ENCODE measurements around the gene ERP27.

ERP27 gene

GRCh38 chr12:14938301-14938700 lies at the start of gene ERP27:
TSS of gene ERP27 (minus strand) at chr12:14938537. CDS start at chr12:14938508, 29 bp downstream.
- DNase-seq, result no peak

GRCh38 chr12:14988035-14988434 lies 49.7 kb upstream of the ERP27 start:
- DNase-seq, result no peak

- DNase-seq, result no peak
Observed at GRCh38 chr12:14986449-14986848, 48.1 kb upstream of the ERP27 start.

GRCh38 chr12:14984766-14985285 lies 46.5 kb upstream of the ERP27 start:
- DNase-seq, result no peak

GRCh38 chr12:14984036-14984435 lies 45.7 kb upstream of the ERP27 start:
- DNase-seq, result no peak

- DNase-seq, result no peak
Observed at GRCh38 chr12:14982991-14983390, 44.7 kb upstream of the ERP27 start.

- DNase-seq, result no peak
Observed at GRCh38 chr12:14982562-14982961, 44.2 kb upstream of the ERP27 start.

GRCh38 chr12:14981049-14981448 lies 42.7 kb upstream of the ERP27 start:
- no peak for DNase-seq

GRCh38 chr12:14979468-14979867 lies 41.1 kb upstream of the ERP27 start:
- DNase-seq, result no peak

GRCh38 chr12:14976658-14977057 lies 38.3 kb upstream of the ERP27 start:
- DNase-seq, result no peak

- DNase-seq, result no peak
Observed at GRCh38 chr12:14975457-14975856, 37.1 kb upstream of the ERP27 start.

GRCh38 chr12:14974633-14975032 lies 36.3 kb upstream of the ERP27 start:
- no peak for DNase-seq

- no peak for DNase-seq
Observed at GRCh38 chr12:14972816-14973215, 34.5 kb upstream of the ERP27 start, which contains the start of gene PDE6H. TSS of gene PDE6H (plus strand) at chr12:14973042. CDS start at chr12:14978013, 4,971 bp downstream.

- no peak for DNase-seq
Observed at GRCh38 chr12:14970473-14970872, 32.1 kb upstream of the ERP27 start.

- DNase-seq, result no peak
Observed at GRCh38 chr12:14968478-14968877, 30.1 kb upstream of the ERP27 start.

- no peak for DNase-seq
Observed at GRCh38 chr12:14965221-14965620, 26.9 kb upstream of the ERP27 start.

- DNase-seq, result no peak
Observed at GRCh38 chr12:14964406-14964805, 26.1 kb upstream of the ERP27 start.

GRCh38 chr12:14963520-14963919 lies 25.2 kb upstream of the ERP27 start:
- DNase-seq, result no peak

GRCh38 chr12:14962797-14963196 lies 24.5 kb upstream of the ERP27 start:
- DNase-seq, result no peak

- no peak for DNase-seq
Observed at GRCh38 chr12:14962153-14962539, 23.8 kb upstream of the ERP27 start.

GRCh38 chr12:14961466-14962152 lies 23.3 kb upstream of the ERP27 start, which contains the start of gene ARHGDIB:
TSS of gene ARHGDIB (minus strand) at chr12:14961601. CDS start at chr12:14950712, 10,889 bp downstream.
- peak; percentile 70 for DNase-seq

GRCh38 chr12:14960548-14961465 lies 22.5 kb upstream of the ERP27 start:
- no peak for DNase-seq

GRCh38 chr12:14959916-14960496 lies 21.7 kb upstream of the ERP27 start:
- DNase-seq, result no peak
